ENCODE data around the gene TTC22.

TTC22 gene

DNA sequence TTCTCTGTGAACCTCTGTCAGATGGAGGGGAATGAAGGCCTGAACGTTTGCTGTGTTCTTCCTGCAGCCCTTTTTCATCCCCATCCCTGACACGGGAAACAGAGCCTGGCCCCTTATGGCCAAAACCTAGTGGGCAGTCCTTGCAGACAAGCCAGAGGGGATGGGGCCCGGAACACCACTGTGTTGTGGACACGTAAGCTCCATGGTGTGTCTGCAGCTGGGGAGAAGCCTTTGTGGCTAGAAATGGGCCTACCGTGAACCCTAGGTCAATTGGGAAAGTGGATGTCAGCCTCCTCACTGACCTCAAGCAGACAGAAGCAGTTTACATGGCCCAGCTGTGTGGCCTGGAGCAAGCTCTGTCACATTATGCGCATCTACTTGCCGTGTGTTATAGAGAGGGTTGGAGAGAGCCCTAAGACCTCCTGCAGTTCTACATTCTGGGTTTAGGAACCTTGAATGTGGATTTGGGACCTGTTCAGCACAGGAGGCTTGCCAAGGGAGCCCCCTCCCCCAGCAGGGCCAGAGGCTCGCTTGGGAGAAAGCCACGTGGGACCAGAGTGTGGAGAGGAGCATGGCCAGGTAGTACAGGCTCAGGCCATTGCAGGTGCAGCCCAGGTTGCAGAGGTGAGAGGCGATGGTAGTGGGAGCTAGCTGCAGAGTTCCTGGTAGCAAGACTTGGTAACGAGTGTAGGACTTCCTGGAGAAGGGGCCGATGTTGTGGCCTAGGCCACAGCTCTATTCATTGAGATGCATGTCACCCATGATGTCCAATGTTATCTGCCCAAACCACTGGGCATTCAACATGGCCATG is 57.5 kb downstream of the TTC22 start:
- Histone ChIP-seq H3K4me1 (ENCODE audit: insufficient read depth, low read length, poor library complexity, severe bottlenecking) (no peaks in the 10 kb centered on the region), H4K20me1 (ENCODE audit: insufficient read depth, low read length, poor library complexity, severe bottlenecking) (no peaks in the 10 kb centered on the region), H2AFZ (ENCODE audit: low read length) (no peak overlapping the region), H3K9ac (ENCODE audit: low read depth, low read length, poor library complexity, severe bottlenecking) (no peak overlapping the region), H3K9me2 (replicated peaks; ENCODE audit: low read depth, low read length) (no peaks in the 10 kb centered on the region), H3K27me3 (ENCODE audit: insufficient read depth, low read length, poor library complexity, severe bottlenecking) (no peaks in the 10 kb centered on the region), H3F3A (ENCODE audit: low read depth) (no peaks in the 10 kb centered on the region), H3K9me3 (ENCODE audit: insufficient read depth, low read depth, low read length) (no peaks in the 10 kb centered on the region), H3K36me3 (ENCODE audit: insufficient read depth, low read length) (peaks cover 50% of the 10 kb centered on the region; the same call in 1 of the 2 replicates), H3K4me3 (ENCODE audit: low read length, poor library complexity, severe bottlenecking) (no peak overlapping the region), H3K79me2 (ENCODE audit: insufficient read depth, low read length) (no peaks in the 10 kb centered on the region), H3K4me2 (ENCODE audit: low read depth, low read length, poor library complexity, severe bottlenecking) (no peak overlapping the region)
- TF ChIP-seq, protein P1, sequence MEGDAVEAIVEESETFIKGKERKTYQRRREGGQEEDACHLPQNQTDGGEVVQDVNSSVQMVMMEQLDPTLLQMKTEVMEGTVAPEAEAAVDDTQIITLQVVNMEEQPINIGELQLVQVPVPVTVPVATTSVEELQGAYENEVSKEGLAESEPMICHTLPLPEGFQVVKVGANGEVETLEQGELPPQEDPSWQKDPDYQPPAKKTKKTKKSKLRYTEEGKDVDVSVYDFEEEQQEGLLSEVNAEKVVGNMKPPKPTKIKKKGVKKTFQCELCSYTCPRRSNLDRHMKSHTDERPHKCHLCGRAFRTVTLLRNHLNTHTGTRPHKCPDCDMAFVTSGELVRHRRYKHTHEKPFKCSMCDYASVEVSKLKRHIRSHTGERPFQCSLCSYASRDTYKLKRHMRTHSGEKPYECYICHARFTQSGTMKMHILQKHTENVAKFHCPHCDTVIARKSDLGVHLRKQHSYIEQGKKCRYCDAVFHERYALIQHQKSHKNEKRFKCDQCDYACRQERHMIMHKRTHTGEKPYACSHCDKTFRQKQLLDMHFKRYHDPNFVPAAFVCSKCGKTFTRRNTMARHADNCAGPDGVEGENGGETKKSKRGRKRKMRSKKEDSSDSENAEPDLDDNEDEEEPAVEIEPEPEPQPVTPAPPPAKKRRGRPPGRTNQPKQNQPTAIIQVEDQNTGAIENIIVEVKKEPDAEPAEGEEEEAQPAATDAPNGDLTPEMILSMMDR (conservative IDR thresholded peaks at IDR 0.05; ENCODE audit: low read length): no peak
- no peak for TF ChIP-seq EZH2phosphoT487 (IDR thresholded peaks at IDR 0.05; ENCODE audit: borderline replicate concordance)

DNA sequence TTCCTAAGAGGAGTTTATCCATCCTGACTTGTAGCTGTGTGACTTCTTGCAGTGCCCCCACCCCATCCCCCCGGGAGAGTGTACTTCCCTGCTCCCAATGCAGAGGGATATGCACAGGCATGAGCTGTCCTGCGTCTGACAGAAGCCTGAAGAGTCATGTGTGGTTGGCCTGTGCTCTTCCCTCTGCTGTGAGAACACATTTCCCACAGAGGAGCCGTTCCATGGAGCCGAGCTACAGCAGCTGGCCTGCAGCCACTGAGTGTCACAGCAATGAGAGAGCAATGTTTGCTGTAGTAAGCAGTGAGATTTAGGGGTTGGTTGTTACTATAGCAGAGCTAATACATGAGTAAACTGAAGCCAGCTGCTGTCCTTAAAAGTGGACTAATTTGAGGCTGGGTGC is 58.8 kb downstream of the TTC22 start:
- TF ChIP-seq, protein P1 (conservative IDR thresholded peaks at IDR 0.05; ENCODE audit: low read length): no peak
- TF ChIP-seq EZH2phosphoT487 (IDR thresholded peaks at IDR 0.05; ENCODE audit: borderline replicate concordance): no peak
- Histone ChIP-seq H3K4me2 (ENCODE audit: low read depth, low read length, poor library complexity, severe bottlenecking) (no peak overlapping the region), H3F3A (ENCODE audit: low read depth) (no peaks in the 10 kb centered on the region), H3K9ac (ENCODE audit: low read depth, low read length, poor library complexity, severe bottlenecking) (no peak overlapping the region), H2AFZ (ENCODE audit: low read length) (no peak overlapping the region), H3K4me3 (ENCODE audit: low read length, poor library complexity, severe bottlenecking) (no peak overlapping the region), H4K20me1 (ENCODE audit: insufficient read depth, low read length, poor library complexity, severe bottlenecking) (no peaks in the 10 kb centered on the region), H3K4me1 (ENCODE audit: insufficient read depth, low read length, poor library complexity, severe bottlenecking) (no peaks in the 10 kb centered on the region), H3K9me2 (replicated peaks; ENCODE audit: low read depth, low read length) (no peaks in the 10 kb centered on the region), H3K36me3 (ENCODE audit: insufficient read depth, low read length) (peaks cover 61% of the 10 kb centered on the region; the same call in 1 of the 2 replicates), H3K27me3 (ENCODE audit: insufficient read depth, low read length, poor library complexity, severe bottlenecking) (no peaks in the 10 kb centered on the region), H3K79me2 (ENCODE audit: insufficient read depth, low read length) (no peaks in the 10 kb centered on the region), H3K9me3 (ENCODE audit: insufficient read depth, low read depth, low read length) (no peaks in the 10 kb centered on the region)

DNA sequence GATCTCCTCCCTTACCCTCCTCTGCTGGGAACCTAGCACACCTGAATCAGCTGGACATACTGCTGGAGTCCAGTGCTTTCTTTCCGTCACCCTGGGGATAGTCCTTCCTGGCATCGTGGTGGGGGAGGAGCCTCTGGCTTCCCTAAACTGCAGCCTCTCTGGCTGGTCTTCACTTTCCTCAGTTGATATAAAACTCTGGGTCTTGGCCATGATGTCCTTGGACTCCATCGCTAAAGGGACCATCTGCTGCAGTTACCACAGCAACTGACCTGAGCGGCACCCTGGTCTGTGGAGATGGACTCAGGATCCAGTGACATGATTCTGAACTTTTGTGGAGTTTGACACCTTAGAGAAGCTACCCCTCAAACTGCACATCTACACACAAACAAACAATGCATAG is 59.6 kb downstream of the TTC22 start:
- no peaks in the 10 kb centered on the region for H3K4me1 ChIP-seq (ENCODE audit: insufficient read depth, low read length, poor library complexity, severe bottlenecking)
- H3K9me2 ChIP-seq (replicated peaks; ENCODE audit: low read depth, low read length): no peaks in the 10 kb centered on the region
- TF ChIP-seq, protein P1 (conservative IDR thresholded peaks at IDR 0.05; ENCODE audit: low read length): no peak
- no peak for TF ChIP-seq EZH2phosphoT487 (IDR thresholded peaks at IDR 0.05; ENCODE audit: borderline replicate concordance)
- H3K79me2 ChIP-seq (ENCODE audit: insufficient read depth, low read length): no peaks in the 10 kb centered on the region
- H4K20me1 ChIP-seq (ENCODE audit: insufficient read depth, low read length, poor library complexity, severe bottlenecking): no peaks in the 10 kb centered on the region
- H2AFZ ChIP-seq (ENCODE audit: low read length): no peak overlapping the region
- no peak overlapping the region for H3K4me3 ChIP-seq (ENCODE audit: low read length, poor library complexity, severe bottlenecking)
- H3K36me3 ChIP-seq (ENCODE audit: insufficient read depth, low read length): peaks cover 68% of the 10 kb centered on the region; the same call in 1 of the 2 replicates
- H3K27me3 ChIP-seq (ENCODE audit: insufficient read depth, low read length, poor library complexity, severe bottlenecking): no peaks in the 10 kb centered on the region
- no peak overlapping the region for H3K9ac ChIP-seq (ENCODE audit: low read depth, low read length, poor library complexity, severe bottlenecking)
- no peak overlapping the region for H3K4me2 ChIP-seq (ENCODE audit: low read depth, low read length, poor library complexity, severe bottlenecking)
- no peaks in the 10 kb centered on the region for H3K9me3 ChIP-seq (ENCODE audit: insufficient read depth, low read depth, low read length)
- no peaks in the 10 kb centered on the region for H3F3A ChIP-seq (ENCODE audit: low read depth)
